Upper lobe of right lung (tissue), 1 donor: ENCODE results near the gene SDCCAG8. TPM values are rescaled to one million over a fixed set of nuclear protein-coding genes. Genes with fewer than 3 reads are reported as not detected.

Source experiments
- ATAC-seq: fragments of 200-7000 bp; cut with Tn5 transposase; one replicate; pipeline ENCODE4 v1.9.1; 2020; ENCODE audit warnings: mild to moderate bottlenecking, moderate library complexity
- DNase-seq: peaks from one replicate; pipeline ENCODE4 v3.0.0-alpha.2; 2020
- H3K27ac ChIP-seq: fragments of 200-600 bp; one replicate; pipeline ENCODE4 v1.8.0; 2022
- H3K27me3 ChIP-seq: fragments of 200-600 bp; one replicate; pipeline ENCODE4 v1.8.0; 2022; ENCODE audit warnings: mild to moderate bottlenecking
- H3K36me3 ChIP-seq: fragments of 200-600 bp; one replicate; pipeline ENCODE4 v1.8.0; 2022
- H3K4me1 ChIP-seq: fragments of 200-600 bp; one replicate; pipeline ENCODE4 v1.8.0; 2022
- H3K4me3 ChIP-seq: fragments of 200-600 bp; one replicate; pipeline ENCODE4 v1.8.0; 2022; ENCODE audit warnings: mild to moderate bottlenecking
- H3K9me3 ChIP-seq: fragments of 200-600 bp; one replicate; pipeline ENCODE4 v1.8.0; 2022
- CTCF ChIP-seq: fragments of 200-600 bp; IDR thresholded peaks from one replicate; pipeline ENCODE4 v1.8.0; 2022; ENCODE audit warnings: antibody characterized with exemption
- intact Hi-C: fragments of 100-400 bp; cut with DNase I; formaldehyde crosslinking; loops from one replicate; pipeline ENCODE4 v1.11.0; 2022
- total RNA-seq: library from RNA; stranded (reverse); fragmentation: NEBNext Ultra II Directional; extraction: Animal tissue kit (Norgen Biotek cat#: 25700); gene quantifications from one replicate; pipeline ENCODE4 v1.2.1, GENCODE V29; 2021
- donor health status: DM: no; HTN: yes; CAD: no; lungs with severe emphysema.

SDCCAG8 gene
- total RNA-seq, 1 donor from 2014 or later: 71.9 TPM

GRCh38 chr1:243462929-243463697, 207.3 kb downstream of the SDCCAG8 start:
- Histone ChIP-seq H3K27ac (no peak overlapping the region), H3K36me3 (peaks cover 23% of the 10 kb centered on the region), H3K4me3 (no peak overlapping the region), H3K9me3 (no peaks in the 10 kb centered on the region), H3K4me1 (peaks cover 3% of the 10 kb centered on the region), H3K27me3 (no peaks in the 10 kb centered on the region)
- intact Hi-C loops: no loop called here
- TF ChIP-seq CTCF: no peak
- no peak for ATAC-seq
- no peak for DNase-seq

GRCh38 chr1:243465081-243465480, 209.2 kb downstream of the SDCCAG8 start:
- ATAC-seq: no peak
- no peaks in the 10 kb centered on the region for H3K9me3 ChIP-seq
- no peak for TF ChIP-seq CTCF
- no peak overlapping the region for H3K4me3 ChIP-seq
- no peaks in the 10 kb centered on the region for H3K27me3 ChIP-seq
- DNase-seq: no peak
- peaks cover 23% of the 10 kb centered on the region for H3K36me3 ChIP-seq
- H3K27ac ChIP-seq: no peak overlapping the region
- intact Hi-C loops: no loop called here
- peaks cover 3% of the 10 kb centered on the region for H3K4me1 ChIP-seq

GRCh38 chr1:243465738-243466137, 209.9 kb downstream of the SDCCAG8 start:
- Histone ChIP-seq H3K36me3 (peaks cover 17% of the 10 kb centered on the region), H3K4me3 (no peak overlapping the region), H3K4me1 (peaks cover 3% of the 10 kb centered on the region), H3K9me3 (no peaks in the 10 kb centered on the region), H3K27ac (no peak overlapping the region), H3K27me3 (no peaks in the 10 kb centered on the region)
- ATAC-seq (no peak), DNase-seq (no peak)
- no peak for TF ChIP-seq CTCF
- intact Hi-C loops: no loop called here

- Histone ChIP-seq H3K27ac (no peak overlapping the region), H3K4me1 (peaks cover 15% of the 10 kb centered on the region), H3K9me3 (no peaks in the 10 kb centered on the region), H3K27me3 (no peaks in the 10 kb centered on the region), H3K36me3 (no peaks in the 10 kb centered on the region), H3K4me3 (no peak overlapping the region)
- ATAC-seq: no peak
- intact Hi-C loops: no loop called here
- no peak for TF ChIP-seq CTCF
- no peak for DNase-seq
These were observed 213.7 kb downstream of the SDCCAG8 start for GRCh38 chr1:243469497-243469896.

- Histone ChIP-seq H3K4me1 (peaks cover 15% of the 10 kb centered on the region), H3K36me3 (no peaks in the 10 kb centered on the region), H3K27ac (no peak overlapping the region), H3K27me3 (no peaks in the 10 kb centered on the region), H3K4me3 (no peak overlapping the region), H3K9me3 (no peaks in the 10 kb centered on the region)
- intact Hi-C loops: no loop called here
- DNase-seq: no peak
- no peak for TF ChIP-seq CTCF
- no peak for ATAC-seq
These were observed 214.7 kb downstream of the SDCCAG8 start for GRCh38 chr1:243470502-243470901.
